Gastroesophageal sphincter (tissue), 4 donors: Measurements from ENCODE around the gene C1orf167. TPM values are rescaled to one million over a fixed set of nuclear protein-coding genes. Genes with fewer than 3 reads are reported as not detected.

ENCODE experiments used
- ATAC-seq: fragments of 150-250 bp; one replicate; pipeline ENCODE4 v1.9.1; 2016; ENCODE audit warnings: mild to moderate bottlenecking, moderate library complexity
- H3K27ac ChIP-seq, 4 donors: fragments of 200-600 bp; sonication (generic) in 3 of 4; 1 replicate in 3 of 4; 2 replicates in 1 of 4; pipeline ENCODE4 v1.5.1; 2016 to 2019
- H3K27me3 ChIP-seq: fragments of 200-600 bp; sonication (generic); one replicate; pipeline ENCODE4 v1.5.1; 2019
- H3K36me3 ChIP-seq, 2 donors: fragments of 200-600 bp; sonication (generic); one replicate each; pipeline ENCODE4 v1.5.1; 2019; ENCODE audit warnings: control low read depth in 1 of 2
- H3K4me1 ChIP-seq, 3 donors: fragments of 200-600 bp; sonication (generic); 1 replicate in 2 of 3; 2 replicates in 1 of 3; pipeline ENCODE4 v1.5.1; 2016 to 2019; ENCODE audit warnings: control low read depth in 2 of 3
- H3K4me3 ChIP-seq, 2 donors: fragments of 200-600 bp; sonication (generic); one replicate each; pipeline ENCODE4 v1.5.1; 2019; ENCODE audit warnings: mild to moderate bottlenecking in 1 of 2, moderate library complexity in 1 of 2
- H3K9me3 ChIP-seq, 3 donors: fragments of 200-600 bp; sonication (generic); one replicate each; pipeline ENCODE4 v1.5.1; 2017 to 2019; ENCODE audit warnings: control low read depth in 2 of 3
- EP300 ChIP-seq: sonication (generic); formaldehyde crosslinking; IDR thresholded peaks from one replicate; pipeline ENCODE4 v1.6.1; 2017; ENCODE audit warnings: antibody characterized with exemption, mild to moderate bottlenecking
- POLR2A ChIP-seq, 2 donors: fragments of 450-650 bp; IDR thresholded peaks; one replicate each; pipeline ENCODE4 v1.6.1; 2017; ENCODE audit warnings: antibody characterized with exemption in 2 of 2, mild to moderate bottlenecking in 2 of 2, moderate library complexity in 1 of 2
- POLR2AphosphoS5 ChIP-seq: sonication (generic); formaldehyde crosslinking; IDR thresholded peaks from one replicate; pipeline ENCODE4 v1.6.1; 2017; ENCODE audit warnings: antibody characterized with exemption
- WGBS, 2 donors: methylation state at CpG; one replicate each; pipeline ENCODE4 v1.1.5; 2018; ENCODE audit warnings: low coverage in 1 of 2; 5-methylcytosine and 5-hydroxymethylcytosine counted together
- total RNA-seq, 4 donors: library from RNA; depleted of rRNA; stranded (reverse); fragments of >200 nt; gene quantifications; one replicate each; pipeline ENCODE4 v1.1.0, GENCODE V29; 2016
- TF ChIP-seq, protein P1 (sequence below), 4 experiments: fragments of 200-600 bp in 2 of 4; fragments of 450-650 bp in 2 of 4; sonication (generic) in 1 of 4; IDR thresholded peaks; one replicate each; pipeline ENCODE4 v1.5.1; 2017 to 2019; ENCODE audit warnings: antibody characterized with exemption in 4 of 4, mild to moderate bottlenecking in 2 of 4, moderate library complexity in 2 of 4

The C1orf167 gene
- total RNA-seq, 4 donors from 2014 or later: 0.35 to 1.4 (median 0.75) TPM

DNA sequence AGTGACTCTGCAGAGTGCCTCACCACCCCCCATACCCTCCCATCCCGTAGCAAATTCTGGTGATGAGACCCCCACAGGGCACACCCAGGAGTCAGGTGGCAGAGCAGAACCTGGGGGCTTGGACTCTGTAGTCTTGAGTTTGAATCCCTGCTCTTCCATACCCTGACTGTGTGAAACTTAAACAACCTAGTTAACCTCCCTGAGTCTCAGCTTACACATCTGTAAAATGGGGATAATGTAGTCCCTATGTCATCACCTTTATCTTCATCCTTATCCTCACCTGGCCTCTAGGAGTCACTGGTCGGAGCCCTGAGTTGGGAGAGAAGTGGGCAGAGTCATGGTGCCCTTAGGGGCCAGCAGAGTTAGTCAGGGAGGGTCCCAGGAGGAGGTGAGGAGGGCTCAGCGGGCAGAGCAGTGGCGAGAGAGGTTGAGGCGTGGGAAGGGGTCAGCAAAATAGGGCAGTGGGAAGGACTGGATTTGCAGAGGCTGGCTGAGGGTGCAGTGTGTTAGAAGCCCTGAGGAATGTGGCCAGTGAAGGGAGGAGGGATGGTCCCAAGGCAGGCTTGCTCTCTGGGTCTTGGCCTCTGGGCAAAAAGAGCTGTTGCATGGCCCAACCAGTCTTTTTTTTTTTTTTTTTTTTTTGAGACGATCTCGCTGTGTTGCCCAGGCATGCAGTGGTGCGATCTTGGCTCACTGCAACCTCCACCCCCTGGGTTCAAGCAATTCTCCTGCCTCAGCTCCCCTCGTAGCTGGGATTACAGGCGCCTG is 18.6 kb downstream of the C1orf167 start:
- no peak overlapping the region for H3K27ac ChIP-seq
- ATAC-seq: no peak
- TF ChIP-seq EP300 (no peak), POLR2AphosphoS5 (no peak), POLR2A (IDR thresholded peaks at IDR 0.05) (no peak)
- TF ChIP-seq, protein P1, sequence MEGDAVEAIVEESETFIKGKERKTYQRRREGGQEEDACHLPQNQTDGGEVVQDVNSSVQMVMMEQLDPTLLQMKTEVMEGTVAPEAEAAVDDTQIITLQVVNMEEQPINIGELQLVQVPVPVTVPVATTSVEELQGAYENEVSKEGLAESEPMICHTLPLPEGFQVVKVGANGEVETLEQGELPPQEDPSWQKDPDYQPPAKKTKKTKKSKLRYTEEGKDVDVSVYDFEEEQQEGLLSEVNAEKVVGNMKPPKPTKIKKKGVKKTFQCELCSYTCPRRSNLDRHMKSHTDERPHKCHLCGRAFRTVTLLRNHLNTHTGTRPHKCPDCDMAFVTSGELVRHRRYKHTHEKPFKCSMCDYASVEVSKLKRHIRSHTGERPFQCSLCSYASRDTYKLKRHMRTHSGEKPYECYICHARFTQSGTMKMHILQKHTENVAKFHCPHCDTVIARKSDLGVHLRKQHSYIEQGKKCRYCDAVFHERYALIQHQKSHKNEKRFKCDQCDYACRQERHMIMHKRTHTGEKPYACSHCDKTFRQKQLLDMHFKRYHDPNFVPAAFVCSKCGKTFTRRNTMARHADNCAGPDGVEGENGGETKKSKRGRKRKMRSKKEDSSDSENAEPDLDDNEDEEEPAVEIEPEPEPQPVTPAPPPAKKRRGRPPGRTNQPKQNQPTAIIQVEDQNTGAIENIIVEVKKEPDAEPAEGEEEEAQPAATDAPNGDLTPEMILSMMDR (IDR thresholded peaks at IDR 0.05): no peak
- peaks cover 0 to 13% (median 10%) of the 10 kb centered on the region in 3 donors for H3K4me1 ChIP-seq
- H3K9me3 ChIP-seq: no peaks in the 10 kb centered on the region
- no peaks in the 10 kb centered on the region for H3K36me3 ChIP-seq
- H3K4me3 ChIP-seq: no peak overlapping the region
- H3K27me3 ChIP-seq: no peaks in the 10 kb centered on the region
- 76 to 94% methylated on average over 3 to 8 of the region's 10 CpGs for WGBS, 2 donors

DNA sequence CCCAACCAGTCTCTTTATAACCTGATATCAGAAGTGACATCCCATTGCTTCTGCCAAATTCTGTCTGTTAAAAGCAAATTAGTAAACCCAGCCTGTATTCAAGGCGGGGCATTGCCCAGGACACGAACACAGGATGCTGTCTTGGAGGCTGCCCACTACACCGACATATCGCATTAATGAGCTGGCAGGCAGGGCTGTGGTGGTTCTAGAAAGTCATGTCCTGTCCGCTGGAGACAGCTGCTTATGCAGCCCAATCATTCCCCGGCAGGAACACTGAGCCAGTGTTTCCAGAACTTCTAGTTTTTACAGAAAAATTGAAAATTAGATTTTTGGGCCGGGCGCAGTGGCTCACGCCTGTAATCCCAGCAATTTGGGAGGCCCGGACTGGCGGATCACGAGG is 19.3 kb downstream of the C1orf167 start:
- no peak overlapping the region for H3K27ac ChIP-seq

DNA sequence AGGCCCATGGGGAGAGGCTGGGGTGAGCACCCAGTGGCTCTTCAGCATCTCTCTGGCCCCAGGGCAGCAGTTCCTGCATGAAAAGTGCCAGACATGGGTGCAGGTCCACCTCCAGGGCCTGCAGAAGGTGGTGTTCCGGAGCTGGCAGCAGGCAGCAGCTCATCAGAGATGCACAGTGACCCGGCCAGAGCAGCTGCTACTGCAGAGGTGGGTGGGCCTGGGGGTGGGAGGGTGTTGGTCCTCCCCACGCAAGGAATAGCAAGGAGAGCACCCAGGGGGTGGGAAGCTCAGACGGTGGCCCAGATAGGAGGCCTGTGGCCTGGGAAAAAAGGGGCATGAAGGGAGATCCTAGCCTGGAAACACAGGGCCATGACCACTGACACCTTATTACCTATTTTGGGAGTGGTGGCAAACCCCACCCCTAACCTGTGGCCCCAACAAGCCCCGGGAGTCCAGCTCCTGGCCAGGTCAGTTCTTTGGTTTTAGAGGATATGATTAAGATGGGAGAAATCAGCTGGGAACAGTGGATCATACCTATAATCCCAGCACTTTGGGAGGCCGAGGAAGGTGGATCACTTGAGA is 20.2 kb downstream of the C1orf167 start:
- TF ChIP-seq EP300 (no peak), POLR2A (IDR thresholded peaks at IDR 0.05) (no peak), POLR2AphosphoS5 (no peak)
- TF ChIP-seq, protein P1 (IDR thresholded peaks at IDR 0.05): no peak
- Histone ChIP-seq H3K4me1 (peaks cover 0 to 29% (median 20%) of the 10 kb centered on the region in 3 donors), H3K9me3 (no peaks in the 10 kb centered on the region), H3K36me3 (no peaks in the 10 kb centered on the region), H3K27ac (no peak overlapping the region), H3K27me3 (no peaks in the 10 kb centered on the region), H3K4me3 (no peak overlapping the region)
- no peak for ATAC-seq
- 64 to 92% methylated on average over 2 to 5 of the region's 6 CpGs for WGBS, 2 donors

More for the DNA sequence above, 19.3 kb downstream of the C1orf167 start:
- no peak for ATAC-seq
- Histone ChIP-seq H3K9me3 (no peaks in the 10 kb centered on the region), H3K36me3 (no peaks in the 10 kb centered on the region), H3K4me3 (no peak overlapping the region), H3K27me3 (no peaks in the 10 kb centered on the region), H3K4me1 (peaks cover 0 to 20% (median 12%) of the 10 kb centered on the region in 3 donors)
- 61 to 81% methylated on average over 5 to 6 of the region's 12 CpGs for WGBS, 2 donors
- TF ChIP-seq POLR2AphosphoS5 (no peak), POLR2A (IDR thresholded peaks at IDR 0.05) (no peak), EP300 (no peak)
- TF ChIP-seq, protein P1 (IDR thresholded peaks at IDR 0.05): no peak

DNA sequence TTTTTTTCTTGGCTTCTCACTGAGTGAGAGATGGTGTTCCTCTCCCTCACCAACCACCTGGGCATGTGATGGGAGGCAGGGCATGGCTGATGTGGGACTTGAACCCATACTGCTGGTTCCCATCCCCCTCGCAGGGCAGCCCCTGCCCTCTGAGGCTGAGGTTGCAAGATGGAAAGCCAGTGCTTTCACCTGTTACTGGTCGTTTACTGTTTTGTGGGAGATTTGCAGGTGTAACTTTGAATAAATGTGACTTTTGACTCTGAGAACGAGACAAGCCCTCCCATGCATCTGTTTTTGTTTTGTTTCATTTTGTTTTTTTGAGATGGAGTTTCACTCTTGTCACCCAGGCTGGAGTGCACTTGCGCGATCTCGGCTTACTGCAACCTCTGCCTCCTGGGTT is 21.6 kb downstream of the C1orf167 start:
- Histone ChIP-seq H3K4me3 (no peak overlapping the region), H3K36me3 (no peaks in the 10 kb centered on the region), H3K4me1 (peaks cover 0 to 43% (median 33%) of the 10 kb centered on the region in 3 donors), H3K9me3 (no peaks in the 10 kb centered on the region), H3K27ac (no peak overlapping the region), H3K27me3 (no peaks in the 10 kb centered on the region)
- 95 to 100% methylated on average over 4 to 6 of the region's 6 CpGs for WGBS, 2 donors
- TF ChIP-seq, protein P1 (IDR thresholded peaks at IDR 0.05): no peak
- TF ChIP-seq POLR2AphosphoS5 (no peak), POLR2A (IDR thresholded peaks at IDR 0.05) (no peak), EP300 (no peak)
- ATAC-seq: no peak
